ENCODE measurements around the gene GRK6. TPM values are rescaled to one million over a fixed set of nuclear protein-coding genes. Genes with fewer than 3 reads are reported as not detected.

GRK6 gene
- total RNA-seq, 2 donors from 2014 or later: 9.9 to 14.1 TPM

DNA sequence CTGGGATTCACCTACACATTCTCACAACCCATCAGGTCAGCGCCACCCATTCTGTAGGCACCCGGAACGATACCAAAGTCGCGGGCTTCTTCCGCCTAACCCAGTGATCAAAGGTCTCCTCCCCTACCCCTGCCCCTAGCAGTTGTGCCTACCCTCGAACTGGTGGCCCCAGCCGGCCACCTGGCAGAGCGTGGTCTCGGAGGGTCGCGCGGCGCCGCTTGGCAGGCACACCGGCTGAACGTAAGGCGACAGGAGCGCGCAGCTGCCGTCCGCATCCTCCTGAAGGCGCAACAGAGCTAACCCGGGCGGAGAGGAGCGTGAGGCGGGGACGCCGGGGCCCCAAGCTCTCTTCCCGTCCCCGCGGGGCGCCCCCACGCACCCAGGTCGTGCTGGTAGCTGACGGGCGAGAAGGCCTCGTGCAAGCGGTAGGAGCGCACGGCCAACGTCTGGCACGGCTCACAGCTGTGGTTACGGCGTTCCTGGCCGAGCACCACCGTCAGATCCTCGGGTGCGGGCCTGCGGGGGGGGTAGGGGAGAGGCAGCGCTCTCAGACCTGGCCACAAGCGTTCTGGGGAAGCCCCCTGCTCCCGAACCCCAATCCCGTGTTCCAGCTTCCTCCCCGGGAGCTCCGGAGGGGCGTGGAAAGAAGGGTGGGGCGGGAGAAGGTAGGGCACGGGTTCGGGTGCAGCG is 23.2 kb upstream of the GRK6 start:
- Histone ChIP-seq H3K4me1 (peaks cover 0 to 39% of the 10 kb centered on the region in 2 donors), H3K4me3 (peak overlapping the region; percentile 25 to 62), H3K27me3 (peaks cover 31 to 38% of the 10 kb centered on the region in 2 donors), H3K36me3 (no peaks in the 10 kb centered on the region), H3K9me3 (no peaks in the 10 kb centered on the region), H3K27ac (no peak overlapping the region)
- TF ChIP-seq, protein P1, sequence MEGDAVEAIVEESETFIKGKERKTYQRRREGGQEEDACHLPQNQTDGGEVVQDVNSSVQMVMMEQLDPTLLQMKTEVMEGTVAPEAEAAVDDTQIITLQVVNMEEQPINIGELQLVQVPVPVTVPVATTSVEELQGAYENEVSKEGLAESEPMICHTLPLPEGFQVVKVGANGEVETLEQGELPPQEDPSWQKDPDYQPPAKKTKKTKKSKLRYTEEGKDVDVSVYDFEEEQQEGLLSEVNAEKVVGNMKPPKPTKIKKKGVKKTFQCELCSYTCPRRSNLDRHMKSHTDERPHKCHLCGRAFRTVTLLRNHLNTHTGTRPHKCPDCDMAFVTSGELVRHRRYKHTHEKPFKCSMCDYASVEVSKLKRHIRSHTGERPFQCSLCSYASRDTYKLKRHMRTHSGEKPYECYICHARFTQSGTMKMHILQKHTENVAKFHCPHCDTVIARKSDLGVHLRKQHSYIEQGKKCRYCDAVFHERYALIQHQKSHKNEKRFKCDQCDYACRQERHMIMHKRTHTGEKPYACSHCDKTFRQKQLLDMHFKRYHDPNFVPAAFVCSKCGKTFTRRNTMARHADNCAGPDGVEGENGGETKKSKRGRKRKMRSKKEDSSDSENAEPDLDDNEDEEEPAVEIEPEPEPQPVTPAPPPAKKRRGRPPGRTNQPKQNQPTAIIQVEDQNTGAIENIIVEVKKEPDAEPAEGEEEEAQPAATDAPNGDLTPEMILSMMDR (IDR thresholded peaks at IDR 0.05): no peak
- DNase-seq (ENCODE audit: low spot score): no peak

DNA sequence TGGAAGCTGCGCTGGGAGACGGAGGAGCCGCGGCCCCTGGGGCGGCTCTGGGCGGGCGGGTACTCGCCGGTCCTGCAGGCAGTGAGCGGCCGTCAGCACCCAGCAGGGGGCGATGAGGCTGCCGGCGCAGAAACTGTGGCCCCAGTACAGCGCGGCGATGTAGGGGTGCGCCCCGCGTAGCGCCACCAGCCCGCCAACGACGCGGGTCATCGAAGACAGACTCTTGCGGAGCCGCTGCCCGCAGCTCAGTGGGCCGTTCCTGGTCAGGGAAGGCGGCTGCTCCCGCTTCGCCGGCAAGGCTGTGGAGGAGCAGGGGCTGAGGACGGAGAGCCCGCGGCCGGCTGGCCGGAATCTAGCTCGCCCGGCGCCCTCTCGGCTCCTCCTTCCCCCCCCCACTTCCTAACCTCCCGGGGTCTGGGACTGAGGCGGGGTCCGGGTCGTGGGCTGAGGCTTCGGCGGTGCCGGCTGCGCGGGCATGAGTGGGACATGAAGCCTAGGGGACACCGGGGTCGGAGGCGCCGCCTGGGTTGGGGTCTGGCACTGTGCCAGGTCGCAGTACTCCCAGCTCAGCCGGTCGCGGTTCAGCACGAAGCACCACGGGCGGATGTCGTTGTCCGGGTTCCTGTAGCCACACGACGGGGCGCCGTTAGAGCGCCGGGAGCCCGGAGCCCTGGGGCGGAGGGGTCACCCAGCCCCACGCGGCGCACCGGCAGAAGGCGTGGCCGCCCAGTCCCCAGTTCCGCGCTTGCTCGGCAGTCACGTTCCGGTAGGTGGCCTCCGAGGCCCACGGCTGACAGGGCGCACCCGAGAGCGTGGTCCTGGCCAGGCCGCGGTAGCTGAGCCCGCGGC is 22.5 kb upstream of the GRK6 start:
- Histone ChIP-seq H3K9me3 (no peaks in the 10 kb centered on the region), H3K27me3 (peaks cover 31 to 38% of the 10 kb centered on the region in 2 donors), H3K4me3 (peak overlapping the region; percentile 25 to 62), H3K36me3 (no peaks in the 10 kb centered on the region), H3K4me1 (peaks cover 0 to 39% of the 10 kb centered on the region in 2 donors), H3K27ac (peak overlapping the region in 1 of 2 donors; percentile 36)
- TF ChIP-seq, protein P1 (IDR thresholded peaks at IDR 0.05): peak; percentile 50 to 77
- DNase-seq (ENCODE audit: low spot score): peak; percentile 86

DNA sequence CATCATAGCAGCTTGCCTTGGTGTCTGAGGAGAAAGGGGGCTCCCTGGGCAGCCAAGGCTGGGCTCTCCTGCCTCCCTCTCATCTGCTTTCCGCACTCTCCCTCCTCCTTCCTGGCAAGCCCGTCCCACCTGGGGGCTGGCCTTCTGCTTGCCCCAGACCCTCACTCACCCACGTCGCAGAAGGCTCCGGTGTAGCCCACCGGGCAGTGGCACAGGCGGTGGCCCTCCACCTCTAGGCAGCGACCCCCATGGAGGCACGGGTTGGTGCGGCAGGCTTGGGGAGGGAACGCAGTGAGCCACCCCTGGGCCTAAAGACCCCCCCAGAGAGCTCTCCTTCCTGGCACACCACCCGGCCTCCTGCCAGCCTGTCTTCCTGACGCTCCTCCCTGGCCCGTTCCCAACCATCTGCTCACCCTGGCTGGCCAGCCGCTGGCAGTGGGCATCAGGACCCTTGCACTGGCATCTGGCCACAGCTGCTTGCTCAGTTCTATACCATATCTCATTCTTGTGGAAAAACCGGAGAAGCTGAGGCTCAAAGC is 21.8 kb upstream of the GRK6 start:
- H3K27me3 ChIP-seq: peaks cover 27 to 32% of the 10 kb centered on the region in 2 donors
- no peaks in the 10 kb centered on the region for H3K9me3 ChIP-seq
- H3K4me3 ChIP-seq: peak overlapping the region; percentile 25 to 62
- TF ChIP-seq, protein P1 (IDR thresholded peaks at IDR 0.05): no peak
- no peak for DNase-seq (ENCODE audit: low spot score)
- H3K27ac ChIP-seq: no peak overlapping the region
- H3K36me3 ChIP-seq: no peaks in the 10 kb centered on the region
- peaks cover 0 to 38% of the 10 kb centered on the region in 2 donors for H3K4me1 ChIP-seq

DNA sequence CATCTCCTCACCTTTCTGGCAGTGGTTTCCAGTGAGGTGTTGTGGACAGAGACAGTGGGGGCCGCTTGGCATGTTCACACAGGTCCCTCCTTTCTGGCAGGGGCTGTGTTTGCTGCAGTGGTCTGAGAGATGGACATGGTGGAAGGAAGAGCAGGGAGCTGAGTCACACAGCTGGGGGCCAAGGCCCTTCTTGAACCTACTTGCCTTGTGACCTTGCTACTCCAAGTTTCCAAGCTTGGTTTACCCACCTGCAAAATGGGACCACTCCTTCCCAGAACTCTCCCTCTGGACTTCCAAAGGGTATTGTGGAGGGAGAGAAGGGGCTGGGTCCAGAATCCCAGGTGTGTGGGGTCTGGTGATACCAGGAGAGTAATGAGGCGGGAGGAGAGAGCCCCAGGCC is 21.2 kb upstream of the GRK6 start:
- TF ChIP-seq, protein P1 (IDR thresholded peaks at IDR 0.05): no peak
- Histone ChIP-seq H3K4me1 (peaks cover 0 to 32% of the 10 kb centered on the region in 2 donors), H3K27me3 (peaks cover 23 to 26% of the 10 kb centered on the region in 2 donors), H3K27ac (no peak overlapping the region), H3K9me3 (no peaks in the 10 kb centered on the region), H3K4me3 (no peak overlapping the region), H3K36me3 (no peaks in the 10 kb centered on the region)
- DNase-seq (ENCODE audit: low spot score): no peak

DNA sequence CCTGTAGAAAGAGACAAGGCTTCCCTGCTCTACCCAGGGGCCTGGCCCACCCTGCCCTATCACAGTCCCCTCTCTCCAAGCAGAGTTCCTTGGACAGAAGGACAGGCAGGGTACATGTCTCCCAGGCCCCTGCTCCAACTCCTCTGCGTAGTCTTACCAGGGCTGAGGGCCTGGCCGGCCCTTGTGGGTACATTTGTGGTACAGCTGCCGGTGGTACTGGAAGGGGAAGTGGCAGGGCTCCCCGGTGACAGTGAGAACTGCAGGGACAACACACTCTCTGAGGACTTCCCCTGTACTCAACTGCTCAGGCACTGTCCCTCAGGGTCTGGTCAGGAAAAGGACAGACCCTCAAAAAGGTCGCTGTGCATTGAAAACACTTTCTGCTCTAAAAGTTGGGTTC is 20.7 kb upstream of the GRK6 start:
- H3K4me1 ChIP-seq: peaks cover 0 to 29% of the 10 kb centered on the region in 2 donors
- H3K27me3 ChIP-seq: peaks cover 18 to 21% of the 10 kb centered on the region in 2 donors
- no peaks in the 10 kb centered on the region for H3K36me3 ChIP-seq
- H3K9me3 ChIP-seq: no peaks in the 10 kb centered on the region
- no peak overlapping the region for H3K4me3 ChIP-seq
- H3K27ac ChIP-seq: no peak overlapping the region
- DNase-seq (ENCODE audit: low spot score): peak; percentile 62
- TF ChIP-seq, protein P1 (IDR thresholded peaks at IDR 0.05): no peak

All from right atrium auricular region (tissue), 2 donors.